ENCODE results near the gene RANBP1.
"Not testable (repeated sequence)": the region's sequence is repeated elsewhere in the genome, so short reads cannot be mapped to it uniquely, and the experiment has no call there.

RANBP1 gene

GRCh38 chr22:20155330-20156041 lies 39.6 kb downstream of the RANBP1 start:
- no peak for DNase-seq

- no peak for DNase-seq
Observed at GRCh38 chr22:20156042-20156389, 40.1 kb downstream of the RANBP1 start.

GRCh38 chr22:20156611-20157429 lies 40.9 kb downstream of the RANBP1 start:
- peak; percentile 22 for DNase-seq

- DNase-seq, result no peak
Observed at GRCh38 chr22:20157430-20158183, 41.7 kb downstream of the RANBP1 start.

- DNase-seq, result no peak
Observed at GRCh38 chr22:20158391-20159036, 42.6 kb downstream of the RANBP1 start.

- DNase-seq, result no peak
Observed at GRCh38 chr22:20159076-20159475, 43.2 kb downstream of the RANBP1 start.

- not testable (repeated sequence) for DNase-seq
Observed at GRCh38 chr22:20159531-20159930, 43.6 kb downstream of the RANBP1 start.

- DNase-seq, result no peak
Observed at GRCh38 chr22:20160041-20160440, 44.1 kb downstream of the RANBP1 start.

GRCh38 chr22:20164863-20165262 lies 49.0 kb downstream of the RANBP1 start:
- DNase-seq, result no peak

- DNase-seq, result no peak
Observed at GRCh38 chr22:20165421-20165820, 49.5 kb downstream of the RANBP1 start.

GRCh38 chr22:20165913-20166312 lies 50.0 kb downstream of the RANBP1 start:
- no peak for DNase-seq

- no peak for DNase-seq
Observed at GRCh38 chr22:20166703-20167102, 50.8 kb downstream of the RANBP1 start.

- DNase-seq, result no peak
Observed at GRCh38 chr22:20167643-20168322, 51.9 kb downstream of the RANBP1 start.

GRCh38 chr22:20169253-20169822 lies 53.4 kb downstream of the RANBP1 start:
- DNase-seq, result no peak

- DNase-seq, result no peak
Observed at GRCh38 chr22:20170170-20170569, 54.3 kb downstream of the RANBP1 start.

- DNase-seq, result no peak
Observed at GRCh38 chr22:20171288-20172140, 55.6 kb downstream of the RANBP1 start.

- DNase-seq, result no peak
Observed at GRCh38 chr22:20172141-20172613, 56.3 kb downstream of the RANBP1 start.

- no peak for DNase-seq
Observed at GRCh38 chr22:20173246-20173645, 57.3 kb downstream of the RANBP1 start.

GRCh38 chr22:20173772-20174171 lies 57.9 kb downstream of the RANBP1 start:
- DNase-seq, result no peak

- no peak for DNase-seq
Observed at GRCh38 chr22:20174785-20175596, 59.1 kb downstream of the RANBP1 start.
